SIG-M5 treated with dmso at 0.1 percent for 504 hours (cell line): ENCODE measurements around the gene BEST3.

Source experiments
- DNase-seq: peaks from one replicate; lab custom pipeline; 2025; ENCODE audit not compliant: unreplicated experiment; lab: John Stamatoyannopoulos, UW

BEST3 gene

DNA sequence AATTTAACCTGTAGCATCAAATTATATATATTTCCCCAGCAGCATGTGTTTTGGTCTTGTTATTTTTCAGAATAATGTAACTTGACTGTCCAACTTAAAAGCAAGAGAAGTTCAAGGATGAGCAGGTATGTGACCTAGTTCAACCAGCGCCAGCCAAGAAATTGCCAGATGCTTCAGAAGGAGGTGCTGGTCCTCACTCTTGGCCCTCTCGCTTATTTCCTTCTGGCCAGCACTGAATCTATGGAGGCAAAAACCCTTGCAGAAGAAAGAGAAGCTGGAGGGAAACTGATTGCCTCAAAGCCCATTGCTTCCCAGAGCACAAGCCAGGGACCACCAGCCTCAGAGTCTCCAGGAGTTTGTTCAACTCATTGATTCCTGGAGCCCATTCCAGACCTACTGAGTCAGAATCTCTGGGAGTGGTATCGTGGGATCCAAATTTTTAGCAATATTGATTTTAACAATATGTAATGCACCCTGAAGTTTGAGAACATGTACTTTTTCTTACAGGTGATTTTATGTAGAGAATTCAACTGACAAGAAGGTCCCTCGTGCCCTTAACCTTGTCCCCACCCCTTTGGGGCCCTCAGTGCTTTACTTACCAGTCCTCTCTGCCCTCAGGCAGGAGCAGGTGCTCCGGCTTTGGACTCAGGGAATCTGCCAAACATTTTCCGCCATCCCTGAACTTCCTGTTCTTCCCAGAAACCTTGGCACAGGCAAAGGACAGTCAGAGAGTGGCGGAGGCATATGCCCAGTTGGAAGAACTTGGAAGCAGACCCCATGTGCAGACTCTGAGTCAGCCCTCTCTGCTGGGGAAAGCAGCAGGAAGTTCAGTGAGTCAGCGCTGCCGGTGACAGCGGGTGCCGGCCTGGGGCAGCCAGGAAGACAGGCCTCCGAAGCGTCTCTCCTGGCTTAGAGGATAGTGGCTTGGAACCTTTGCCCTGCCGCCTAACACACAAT, 10.4 kb downstream of the BEST3 start:
- DNase-seq, result peak; percentile 53

- no peak for DNase-seq
These were observed 11.1 kb downstream of the BEST3 start for GRCh38 chr12:69688021-69688420.

DNA sequence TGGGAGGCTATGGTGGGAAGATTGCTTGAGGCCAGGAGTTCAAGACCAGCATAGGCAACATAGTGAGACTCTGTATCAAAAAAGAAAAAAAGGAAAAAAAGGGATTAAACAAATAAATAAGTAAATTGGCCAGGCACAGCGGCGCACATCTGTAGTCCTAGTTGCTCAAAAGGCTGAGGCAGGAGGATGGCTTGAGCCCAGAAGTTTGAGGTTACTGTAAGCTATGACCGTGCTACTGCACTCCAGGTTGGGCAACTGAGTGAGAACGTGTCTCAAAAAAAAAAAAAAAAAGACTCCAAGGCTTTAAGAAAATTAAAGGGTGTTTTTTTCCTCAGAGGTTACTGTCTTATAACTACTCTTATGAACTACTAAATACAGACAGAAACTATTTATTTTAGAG, 11.7 kb downstream of the BEST3 start:
- no peak for DNase-seq

- no peak for DNase-seq
These were observed 12.4 kb downstream of the BEST3 start for GRCh38 chr12:69686731-69687130.

DNA sequence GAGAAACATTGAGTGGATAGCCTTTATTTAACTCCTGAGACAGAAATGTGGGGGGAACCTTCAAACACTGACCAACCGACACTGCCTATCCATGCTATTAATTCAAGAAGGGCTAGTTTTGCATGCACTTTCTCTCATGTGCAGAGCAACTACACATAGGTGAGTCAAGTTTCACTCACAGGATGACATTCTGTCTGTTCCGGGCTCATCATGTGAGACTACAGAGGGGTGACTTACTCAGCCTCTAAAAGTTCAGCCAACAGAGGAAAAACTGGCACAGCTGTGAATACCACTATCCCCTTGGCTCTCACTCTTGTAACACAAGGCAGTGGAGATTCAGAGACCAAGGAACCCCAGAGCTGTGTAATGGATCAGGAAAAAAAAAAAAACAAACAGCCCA, 13.3 kb downstream of the BEST3 start:
- DNase-seq, result no peak

GRCh38 chr12:69684466-69684865, 14.6 kb downstream of the BEST3 start:
- DNase-seq, result no peak

DNA sequence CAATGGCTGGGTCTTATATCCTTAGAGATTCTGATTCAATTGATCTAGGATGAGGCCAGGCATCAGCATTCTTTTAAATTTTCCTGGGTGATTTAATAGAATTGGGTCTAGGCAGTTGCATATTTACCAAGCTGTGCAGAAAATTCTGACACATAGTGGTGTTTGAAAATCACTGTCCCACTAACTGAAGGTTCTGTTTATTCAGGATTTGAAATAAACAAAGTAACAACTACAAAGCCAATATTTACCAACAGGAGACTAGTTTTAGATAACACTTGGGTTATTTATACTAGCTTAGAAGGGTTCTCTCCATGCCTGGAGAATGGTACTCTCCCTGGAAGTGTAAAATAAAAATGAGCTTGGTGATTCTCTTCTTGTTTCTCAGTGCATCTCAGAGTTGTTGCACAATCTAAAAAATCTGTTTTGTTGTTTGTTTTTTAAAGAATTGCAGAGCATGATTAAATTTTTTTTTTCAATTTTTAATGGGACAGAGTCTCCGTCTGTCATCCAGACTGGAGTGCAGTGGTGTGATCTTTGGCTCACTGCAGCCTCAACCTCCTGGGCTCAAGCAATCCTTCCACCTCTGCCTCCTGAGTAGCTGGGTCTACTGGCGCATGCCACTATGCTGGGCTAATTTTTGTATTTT, 16.9 kb downstream of the BEST3 start:
- no peak for DNase-seq

- DNase-seq, result no peak
These were observed 20.0 kb downstream of the BEST3 start for GRCh38 chr12:69679119-69679518.

DNA sequence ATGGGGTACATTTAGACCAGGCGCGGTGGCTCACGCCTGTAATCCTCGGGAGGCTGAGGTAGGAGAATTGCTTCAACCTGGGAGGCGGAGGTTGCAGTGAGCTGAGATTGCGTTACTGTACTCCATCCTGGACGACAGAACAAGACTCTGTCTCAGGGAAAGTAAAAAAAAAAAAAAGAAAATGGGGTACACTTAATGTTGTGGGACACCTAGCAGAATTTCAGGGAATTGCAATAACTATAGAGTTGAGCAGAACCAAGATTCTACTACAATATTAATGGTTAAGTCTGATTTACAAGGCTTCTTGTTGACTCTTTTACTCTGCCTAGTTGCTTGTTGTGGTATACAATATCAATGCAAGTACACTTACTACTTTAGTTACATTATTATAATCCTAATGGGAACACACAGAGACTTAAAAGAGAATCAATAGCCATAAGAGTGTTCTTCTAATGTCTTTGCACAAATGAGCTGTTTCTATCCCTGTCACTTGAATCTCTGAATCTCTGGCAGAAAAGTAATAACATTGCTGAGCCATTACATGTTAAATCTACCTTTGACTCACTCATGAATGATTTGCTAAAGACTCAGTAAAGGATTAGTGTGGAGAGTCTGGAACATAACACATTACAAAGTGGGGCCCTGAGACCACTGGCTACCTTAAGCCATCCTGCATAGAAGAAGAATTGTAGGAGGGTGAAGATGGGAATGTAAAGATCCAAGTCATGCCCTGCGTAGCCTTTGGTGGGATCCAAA, 22.7 kb downstream of the BEST3 start:
- no peak for DNase-seq

- no peak for DNase-seq
These were observed 26.9 kb downstream of the BEST3 start for GRCh38 chr12:69672195-69672594.

- DNase-seq, result no peak
These were observed 27.5 kb downstream of the BEST3 start for GRCh38 chr12:69671597-69671996.

DNA sequence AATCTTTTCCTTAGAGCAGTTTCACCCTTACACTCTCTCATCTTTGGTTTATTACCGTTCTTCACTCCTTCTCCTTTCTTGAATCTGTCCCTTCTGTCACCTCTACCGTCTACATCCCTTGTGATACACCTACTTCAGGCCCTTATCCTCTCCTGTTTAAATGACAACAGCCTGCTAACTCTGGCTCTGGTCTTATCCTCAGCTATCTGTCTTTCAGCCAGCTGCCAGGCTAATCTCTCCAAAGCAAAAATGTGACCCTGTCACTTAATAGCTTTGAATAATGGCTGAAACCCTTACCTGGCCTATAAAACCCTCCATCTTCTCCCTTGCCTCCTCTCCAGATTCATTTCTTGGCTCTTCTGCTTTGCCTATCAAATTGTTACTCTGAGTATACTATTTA, 32.3 kb downstream of the BEST3 start:
- DNase-seq, result no peak

DNA sequence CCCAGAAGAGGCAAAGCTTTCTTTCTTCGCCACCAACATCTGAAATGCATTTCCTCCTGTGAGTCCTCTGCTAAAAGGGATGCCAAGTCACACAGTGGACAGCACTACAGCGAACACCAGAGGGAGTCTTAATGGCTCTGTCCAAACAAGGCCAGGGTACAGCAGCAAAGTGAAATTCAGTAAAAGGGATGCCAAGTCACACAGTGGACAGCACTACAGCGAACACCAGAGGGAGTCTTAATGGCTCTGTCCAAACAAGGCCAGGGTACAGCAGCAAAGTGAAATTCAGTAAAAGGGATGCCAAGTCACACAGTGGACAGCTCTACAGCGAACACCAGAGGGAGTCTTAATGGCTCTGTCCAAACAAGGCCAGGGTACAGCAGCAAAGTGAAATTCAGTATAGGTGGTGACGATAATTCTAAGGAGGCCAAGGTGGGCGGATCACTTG, 34.1 kb downstream of the BEST3 start:
- peak; percentile 10 for DNase-seq

DNA sequence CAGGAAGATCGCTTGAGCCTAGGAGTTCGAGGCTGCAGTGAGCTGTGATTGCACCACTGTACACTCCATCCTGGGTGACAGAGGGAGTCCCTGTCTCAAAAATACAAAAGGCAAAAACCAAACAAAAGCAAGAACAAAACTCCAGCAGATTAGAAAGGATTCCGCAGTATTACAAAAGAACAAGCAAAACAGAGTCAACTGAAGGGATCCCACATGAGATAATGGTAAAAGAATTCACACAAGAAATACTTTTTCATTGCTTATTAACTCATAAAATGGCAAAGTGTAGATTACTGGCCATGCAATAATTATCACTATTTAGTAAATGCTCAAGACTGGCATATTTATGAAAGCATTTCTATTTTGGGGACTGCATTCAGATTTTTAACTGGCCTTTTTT, 35.4 kb downstream of the BEST3 start:
- DNase-seq, result no peak

- DNase-seq, result no peak
These were observed 36.3 kb downstream of the BEST3 start for GRCh38 chr12:69662764-69663163.

GRCh38 chr12:69661386-69661785, 37.7 kb downstream of the BEST3 start:
- DNase-seq, result no peak

GRCh38 chr12:69660164-69660863, 38.8 kb downstream of the BEST3 start:
- DNase-seq, result no peak

- no peak for DNase-seq
These were observed 40.9 kb downstream of the BEST3 start for GRCh38 chr12:69658203-69658602.

DNA sequence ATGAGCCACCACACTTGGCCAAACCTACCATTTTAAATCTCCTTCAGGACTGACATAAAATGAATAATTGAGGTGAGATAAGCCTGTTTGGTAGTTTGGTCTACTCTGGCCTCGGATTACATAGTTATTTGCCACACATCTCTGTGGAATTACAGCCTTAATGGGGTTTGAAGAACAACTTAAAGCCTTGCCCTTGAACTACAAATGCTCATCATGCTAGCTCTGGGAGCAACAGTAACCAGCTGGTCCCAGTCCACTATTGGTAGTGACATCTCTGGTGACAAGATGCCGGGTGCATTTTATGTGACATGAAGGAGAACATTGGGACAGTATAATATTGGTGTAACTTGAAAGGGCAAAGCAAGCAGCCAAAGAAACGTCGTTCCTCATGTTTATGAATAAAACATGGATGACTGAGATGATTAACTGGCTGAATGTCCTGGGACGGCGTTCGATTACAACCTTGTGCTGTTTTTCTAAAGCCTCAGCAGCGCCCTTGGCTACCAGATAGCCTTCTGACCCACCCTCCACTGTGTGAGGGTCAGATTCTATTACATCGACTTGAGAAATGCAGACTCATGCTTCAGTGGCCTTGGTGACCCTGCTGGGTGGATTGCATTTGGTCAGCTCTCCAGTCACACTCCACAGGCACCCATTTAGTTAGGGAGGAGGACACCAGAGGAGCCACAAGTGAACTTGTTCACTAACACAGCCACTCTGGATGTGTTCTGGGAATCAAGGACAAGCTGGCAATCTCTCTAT, 41.5 kb downstream of the BEST3 start:
- no peak for DNase-seq

- DNase-seq, result no peak
These were observed 43.3 kb downstream of the BEST3 start for GRCh38 chr12:69655616-69656340.
